Chondrocyte (in vitro differentiated cells): Measurements from ENCODE around the gene METAP1. TPM values are rescaled to one million over a fixed set of nuclear protein-coding genes. Genes with fewer than 3 reads are reported as not detected.
"Not testable (repeated sequence)": the region's sequence is repeated elsewhere in the genome, so short reads cannot be mapped to it uniquely, and the experiment has no call there.

Source experiments
- DNase-seq: peaks from one replicate; pipeline ENCODE4 v3.0.0; 2021; ENCODE audit warnings: mixed read lengths, low spot score
- H3K27ac Mint-ChIP-seq: one replicate; pipeline ENCODE4 v1.8.0; 2021; ENCODE audit warnings: mild to moderate bottlenecking, moderate library complexity, mixed read lengths; ENCODE audit not compliant: unreplicated experiment
- H3K27me3 Mint-ChIP-seq: 2 replicates; pipeline ENCODE4 v1.8.0; 2021; ENCODE audit warnings: low read depth, mixed read lengths
- H3K36me3 Mint-ChIP-seq: 2 replicates; pipeline ENCODE4 v1.8.0; 2021; ENCODE audit warnings: low read depth, mixed read lengths
- H3K4me1 Mint-ChIP-seq: 2 replicates; pipeline ENCODE4 v1.8.0; 2021; ENCODE audit warnings: low read depth, mild to moderate bottlenecking, mixed read lengths
- H3K4me3 Mint-ChIP-seq: one replicate; pipeline ENCODE4 v1.8.0; 2021; ENCODE audit warnings: mild to moderate bottlenecking, moderate library complexity, mixed read lengths; ENCODE audit not compliant: unreplicated experiment
- H3K9me3 Mint-ChIP-seq: 2 replicates; pipeline ENCODE4 v1.8.0; 2021; ENCODE audit warnings: low read depth, mixed read lengths
- CTCF ChIP-seq: fragments of 200-600 bp; sonication (generic); IDR thresholded peaks from 2 replicates; pipeline ENCODE4 v1.5.0; 2021; ENCODE audit warnings: antibody characterized with exemption, mild to moderate bottlenecking, moderate library complexity
- total RNA-seq: library from RNA; stranded (reverse); gene quantifications from 3 replicates; pipeline ENCODE4 v1.2.1, GENCODE V29; 2021

The METAP1 gene
- total RNA-seq, 1 donor from 2014 or later: 34.0 TPM

GRCh38 chr4:99078336-99078735 lies 82.8 kb downstream of the METAP1 start:
- no peaks in the 10 kb centered on the region for H3K27me3 Mint-ChIP-seq
- DNase-seq: no peak
- peaks cover 3% of the 10 kb centered on the region for H3K4me1 Mint-ChIP-seq
- no peaks in the 10 kb centered on the region for H3K9me3 Mint-ChIP-seq
- no peak overlapping the region for H3K4me3 Mint-ChIP-seq
- peaks cover 51% of the 10 kb centered on the region for H3K36me3 Mint-ChIP-seq
- H3K27ac Mint-ChIP-seq: peak overlapping the region; percentile 22
- no peak for TF ChIP-seq CTCF

- H3K4me3 Mint-ChIP-seq: no peak overlapping the region
- DNase-seq: no peak
- peaks cover 3% of the 10 kb centered on the region for H3K4me1 Mint-ChIP-seq
- H3K27me3 Mint-ChIP-seq: no peaks in the 10 kb centered on the region
- peaks cover 46% of the 10 kb centered on the region for H3K36me3 Mint-ChIP-seq
- no peak for TF ChIP-seq CTCF
- H3K9me3 Mint-ChIP-seq: no peaks in the 10 kb centered on the region
- H3K27ac Mint-ChIP-seq: no peak overlapping the region
Measured at GRCh38 chr4:99078931-99079624, 83.6 kb downstream of the METAP1 start.

GRCh38 chr4:99079625-99080295 lies 84.2 kb downstream of the METAP1 start:
- peaks cover 5% of the 10 kb centered on the region for H3K4me1 Mint-ChIP-seq

GRCh38 chr4:99080869-99081268 lies 85.3 kb downstream of the METAP1 start:
- H3K36me3 Mint-ChIP-seq: peaks cover 45% of the 10 kb centered on the region
- peak overlapping the region; percentile 13 for H3K27ac Mint-ChIP-seq
- peaks cover 14% of the 10 kb centered on the region for H3K4me1 Mint-ChIP-seq
- not testable (repeated sequence) for H3K27me3 Mint-ChIP-seq, H3K4me3 Mint-ChIP-seq, DNase-seq, H3K9me3 Mint-ChIP-seq

More at GRCh38 chr4:99079625-99080295, 84.2 kb downstream of the METAP1 start:
- H3K27me3 Mint-ChIP-seq: no peaks in the 10 kb centered on the region
- H3K27ac Mint-ChIP-seq: no peak overlapping the region
- no peak for TF ChIP-seq CTCF
- peaks cover 44% of the 10 kb centered on the region for H3K36me3 Mint-ChIP-seq
- DNase-seq: no peak
- no peaks in the 10 kb centered on the region for H3K9me3 Mint-ChIP-seq
- H3K4me3 Mint-ChIP-seq: no peak overlapping the region

- Mint-ChIP-seq H3K27me3 (no peaks in the 10 kb centered on the region), H3K4me1 (peaks cover 24% of the 10 kb centered on the region), H3K9me3 (no peaks in the 10 kb centered on the region), H3K4me3 (no peak overlapping the region), H3K27ac (no peak overlapping the region), H3K36me3 (peaks cover 39% of the 10 kb centered on the region)
- DNase-seq: no peak
- no peak for TF ChIP-seq CTCF
Measured at GRCh38 chr4:99082192-99082591, 86.7 kb downstream of the METAP1 start.
